T-cell (primary cell): ENCODE results near the gene PSEN2. TPM values are rescaled to one million over a fixed set of nuclear protein-coding genes. Genes with fewer than 3 reads are reported as not detected.

Source experiments
- ATAC-seq, 4 experiments: fragments of 200-7000 bp in 3 of 4; fragments of 150-1000 bp in 1 of 4; cut with Tn5 transposase; replicated peaks in 1 of 4; 1 replicate in 3 of 4; 2 replicates in 1 of 4; pipeline ENCODE4 v1.10.0; 2021; ENCODE audit warnings: moderate library complexity in 3 of 4, mild to moderate bottlenecking in 2 of 4, moderate number of reproducible peaks in 1 of 4
- CTCF ChIA-PET, 2 donors: fragments of 300-600 bp; sonication (Branson Sonifier 250); formaldehyde crosslinking; loops; one replicate each; lab custom pipeline; 2022; ENCODE audit warnings: antibody characterized with exemption in 2 of 2; lab: Charles Lee
- POLR2A ChIA-PET, 2 donors: fragments of 300-600 bp; sonication (Branson Sonifier 250); formaldehyde crosslinking; loops; one replicate each; lab custom pipeline; 2022; ENCODE audit warnings: antibody characterized with exemption in 2 of 2; lab: Charles Lee
- DNase-seq, 35 experiments: peaks; one replicate each; pipeline versions ENCODE4 v3.0.0 to v3.0.0-alpha.2; 2013 to 2023
- H3K27ac ChIP-seq: one replicate; pipeline ENCODE4 v1.5.1; 2013; ENCODE audit warnings: low read length
- H3K27me3 ChIP-seq, 2 experiments: replicated peaks in 1 of 2; 1 replicate in 1 of 2; 2 replicates in 1 of 2; pipeline versions ENCODE4 v1.6.1 to v1.7.0; 2013; ENCODE audit warnings: low read length in 1 of 2, mixed read lengths in 1 of 2; ENCODE audit not compliant: control insufficient read depth in 2 of 2, insufficient read depth in 2 of 2; ENCODE audit errors: extremely low read depth in 1 of 2
- H3K36me3 ChIP-seq, 2 donors: 1 replicate in 1 of 2; 2 replicates in 1 of 2; pipeline versions ENCODE4 v1.6.1 to v1.7.0; 2013; ENCODE audit warnings: low read length in 1 of 2; ENCODE audit not compliant: control insufficient read depth in 2 of 2, insufficient read depth in 1 of 2; ENCODE audit errors: extremely low read depth in 1 of 2
- H3K4me1 ChIP-seq, 2 experiments: 1 replicate in 1 of 2; 2 replicates in 1 of 2; pipeline versions ENCODE4 v1.6.1 to v1.7.0; 2013; ENCODE audit warnings: low read length in 2 of 2, mixed read lengths in 1 of 2; ENCODE audit not compliant: insufficient read depth in 2 of 2, control insufficient read depth in 1 of 2; ENCODE audit errors: extremely low read depth in 1 of 2
- H3K4me3 ChIP-seq, 2 donors: 1 replicate in 1 of 2; 2 replicates in 1 of 2; pipeline versions ENCODE4 v1.5.1 to v1.7.0; 2013; ENCODE audit warnings: mild to moderate bottlenecking in 2 of 2, low read length in 1 of 2, moderate library complexity in 1 of 2; ENCODE audit not compliant: control insufficient read depth in 1 of 2; ENCODE audit errors: extremely low read depth in 1 of 2
- H3K9me3 ChIP-seq: 2 replicates; pipeline ENCODE4 v1.7.0; 2013
- H3K27ac Mint-ChIP-seq, 2 donors: one replicate each; pipeline ENCODE4 v1.8.0; 2020 to 2021; ENCODE audit warnings: mild to moderate bottlenecking in 2 of 2, mixed read lengths in 2 of 2
- H3K27me3 Mint-ChIP-seq, 2 donors: one replicate each; pipeline ENCODE4 v1.8.0; 2021 to 2022; ENCODE audit warnings: mixed read lengths in 2 of 2
- H3K36me3 Mint-ChIP-seq: one replicate; pipeline ENCODE4 v1.8.0; 2021; ENCODE audit warnings: mixed read lengths
- H3K4me1 Mint-ChIP-seq, 3 donors: one replicate each; pipeline ENCODE4 v1.8.0; 2020 to 2022; ENCODE audit warnings: mixed read lengths in 3 of 3, mild to moderate bottlenecking in 1 of 3
- H3K4me3 Mint-ChIP-seq, 3 donors: one replicate each; pipeline ENCODE4 v1.8.0; 2020 to 2022; ENCODE audit warnings: mild to moderate bottlenecking in 3 of 3, mixed read lengths in 3 of 3, moderate library complexity in 3 of 3
- H3K9me3 Mint-ChIP-seq, 3 donors: one replicate each; pipeline ENCODE4 v1.8.0; 2020 to 2022; ENCODE audit warnings: mixed read lengths in 3 of 3
- WGBS: methylation state at CpG from one replicate; pipeline ENCODE4 v1.1.5; 2013; ENCODE audit warnings: missing lambda C conversion rate; ENCODE audit not compliant: insufficient coverage; 5-methylcytosine and 5-hydroxymethylcytosine counted together
- total RNA-seq, 35 experiments: library from RNA in 6 of 35; stranded (reverse) in 6 of 35; fragments of 120-200 nt in 1 of 35; gene quantifications; one replicate each; pipeline versions ENCODE4 v1.2.1 to v1.2.4 and lab custom pipeline; 2013 to 2026

Gene PSEN2
- total RNA-seq, 5 donors from 2014 or later (not counting 1 experiment from before 2014, with no cell fraction given) = 1.9 to 5.6 (median 4.0) TPM

DNA sequence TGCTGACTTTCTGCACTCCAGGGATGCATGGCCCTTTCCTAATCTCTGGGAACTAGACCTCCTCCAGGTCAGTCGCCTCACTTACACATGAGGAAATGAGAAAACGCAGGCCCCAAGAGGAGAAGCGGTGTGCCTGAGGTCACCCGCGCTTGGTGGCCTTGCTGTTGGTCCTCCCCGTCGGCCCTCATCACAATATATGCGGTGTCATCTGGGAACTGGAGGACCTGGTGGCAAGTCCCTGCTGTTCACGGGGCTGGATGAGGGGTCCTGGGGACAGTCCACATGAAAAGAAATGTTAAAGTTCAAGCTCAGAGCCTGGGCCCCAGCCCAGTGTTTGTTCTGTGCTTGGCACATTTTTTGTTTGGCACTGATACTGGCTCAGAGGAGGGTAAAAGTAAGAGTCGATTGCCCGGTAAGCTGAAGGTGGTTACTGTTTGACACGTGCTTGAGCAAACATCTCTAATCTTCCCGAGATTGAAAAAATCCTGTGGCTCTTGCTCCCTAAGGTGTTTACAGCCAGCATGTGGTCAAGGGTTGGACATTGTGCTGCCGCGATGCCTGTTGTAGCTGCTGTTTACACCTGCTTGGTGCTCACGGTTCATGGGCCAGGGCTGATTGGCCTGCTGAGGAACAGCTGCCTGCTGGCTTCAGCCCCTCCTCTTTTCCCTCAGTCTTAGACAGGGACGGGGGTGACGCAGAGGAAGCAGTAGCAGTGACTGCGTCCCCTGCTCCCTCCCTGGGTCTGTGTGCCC lies 74.9 kb downstream of the PSEN2 start:
- no peak overlapping the region for H3K27ac ChIP-seq
- H3K4me1 ChIP-seq = peaks cover 2 to 25% of the 10 kb centered on the region in 2 experiments
- peaks cover 26% of the 10 kb centered on the region for H3K36me3 Mint-ChIP-seq
- no peak overlapping the region for H3K4me3 Mint-ChIP-seq
- no peak overlapping the region for H3K27ac Mint-ChIP-seq
- H3K9me3 ChIP-seq = no peaks in the 10 kb centered on the region
- H3K4me1 Mint-ChIP-seq = peaks cover 81 to 83% (median 82%) of the 10 kb centered on the region in 3 donors
- ChIA-PET CTCF (interaction anchor here in 1 of 2 donors (0.6 kb wide), 1 partner anchor 186 kb away, joined by 3 read pairs; no protein-coding TSS in a partner anchor), POLR2A (no interaction called here)
- no peaks in the 10 kb centered on the region for H3K27me3 ChIP-seq
- peaks cover 0 to 4% (median 0%) of the 10 kb centered on the region in 3 donors for H3K9me3 Mint-ChIP-seq
- H3K36me3 ChIP-seq = peaks cover 0 to 6% of the 10 kb centered on the region in 2 donors
- WGBS = 90% methylated on average over 18 of the region's 19 CpGs
- ATAC-seq (no peak), DNase-seq (no peak)
- no peaks in the 10 kb centered on the region for H3K27me3 Mint-ChIP-seq
- no peak overlapping the region for H3K4me3 ChIP-seq

Other genes starting within 250 kb of the PSEN2 start
- 100 to 1,000 TPM; 153 to 351 (median 179) TPM for gene ITPKB, start 131.3 kb upstream of the PSEN2 start, total RNA-seq
- gene COQ8A, start 69.7 kb downstream of the PSEN2 start, total RNA-seq = 10 to 100 TPM; 39.7 to 85.9 (median 65.0) TPM